Calu3 (cell line): ENCODE results near the gene FNBP1. TPM values are rescaled to one million over a fixed set of nuclear protein-coding genes. Genes with fewer than 3 reads are reported as not detected.

Experiments used
- BruUV-seq: library from RNA; stranded (reverse); fragments of 400-500 nt; replicated peaks from 2 replicates; lab custom pipeline; 2021; lab: Mats Ljungman, UMichigan
- CTCF ChIA-PET: fragments of 300-600 bp; sonication (Branson Sonifier 250); formaldehyde crosslinking; loops from one replicate; lab custom pipeline; 2022; ENCODE audit warnings: antibody characterized with exemption; lab: Charles Lee
- DNase-seq: peaks from one replicate; pipeline ENCODE4 v3.0.0; 2022
- H3K27ac Mint-ChIP-seq: one replicate; pipeline ENCODE4 v1.8.0; 2022; ENCODE audit warnings: mixed read lengths; ENCODE audit not compliant: unreplicated experiment
- H3K27me3 Mint-ChIP-seq: one replicate; pipeline ENCODE4 v1.8.0; 2022; ENCODE audit warnings: mixed read lengths; ENCODE audit not compliant: unreplicated experiment
- H3K36me3 Mint-ChIP-seq: one replicate; pipeline ENCODE4 v1.8.0; 2022; ENCODE audit warnings: mild to moderate bottlenecking, moderate library complexity, mixed read lengths; ENCODE audit not compliant: insufficient read depth, unreplicated experiment
- H3K4me1 Mint-ChIP-seq: one replicate; pipeline ENCODE4 v1.8.0; 2022; ENCODE audit warnings: mild to moderate bottlenecking, low read depth, mixed read lengths; ENCODE audit not compliant: unreplicated experiment
- H3K4me3 Mint-ChIP-seq: one replicate; pipeline ENCODE4 v1.8.0; 2022; ENCODE audit warnings: mild to moderate bottlenecking, low read depth, moderate library complexity, mixed read lengths; ENCODE audit not compliant: unreplicated experiment
- H3K9me3 Mint-ChIP-seq: one replicate; pipeline ENCODE4 v1.8.0; 2022; ENCODE audit warnings: low read depth, mixed read lengths; ENCODE audit not compliant: unreplicated experiment
- intact Hi-C: fragments of 100-400 bp; cut with micrococcal nuclease; formaldehyde crosslinking; loops from one replicate; pipeline ENCODE4 v1.10.0; 2022; ENCODE audit not compliant: unreplicated experiment
- total RNA-seq: library from RNA; stranded (reverse); gene quantifications from 2 replicates; pipeline ENCODE4 v1.2.3, GENCODE V29; 2022
- TF ChIP-seq, protein P1 (sequence below): fragments of 200-600 bp; IDR thresholded peaks from one replicate; pipeline ENCODE4 v1.8.0; 2022; ENCODE audit warnings: antibody characterized with exemption; ENCODE audit not compliant: unreplicated experiment

FNBP1 gene
- total RNA-seq, 1 experiment from 2014 or later = 9.9 TPM

DNA sequence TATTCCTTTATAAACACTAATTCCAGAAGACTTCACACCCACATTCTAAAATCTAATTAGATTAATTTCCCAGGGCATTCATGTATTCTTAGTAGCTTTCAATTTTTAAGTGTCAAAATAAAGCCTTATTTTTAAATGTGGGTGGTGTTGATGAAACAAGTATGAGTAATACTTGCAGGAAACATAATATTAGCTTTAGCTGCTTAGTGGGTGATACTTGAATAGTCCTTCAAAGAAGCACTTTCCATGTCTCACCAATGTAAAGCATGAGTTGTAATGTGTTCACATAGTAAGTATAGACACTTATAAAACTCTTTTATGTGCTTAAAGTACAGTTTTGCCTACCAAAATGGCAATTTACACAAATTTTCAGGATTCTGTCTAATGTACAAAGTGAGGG is 6.9 kb downstream of the FNBP1 start:
- CTCF ChIA-PET = no interaction called here
- no TSS peak for BruUV-seq
- intact Hi-C loops = no loop called here
- no peaks in the 10 kb centered on the region for H3K27me3 Mint-ChIP-seq
- H3K27ac Mint-ChIP-seq = no peak overlapping the region
- no peaks in the 10 kb centered on the region for H3K9me3 Mint-ChIP-seq
- TF ChIP-seq, protein P1, sequence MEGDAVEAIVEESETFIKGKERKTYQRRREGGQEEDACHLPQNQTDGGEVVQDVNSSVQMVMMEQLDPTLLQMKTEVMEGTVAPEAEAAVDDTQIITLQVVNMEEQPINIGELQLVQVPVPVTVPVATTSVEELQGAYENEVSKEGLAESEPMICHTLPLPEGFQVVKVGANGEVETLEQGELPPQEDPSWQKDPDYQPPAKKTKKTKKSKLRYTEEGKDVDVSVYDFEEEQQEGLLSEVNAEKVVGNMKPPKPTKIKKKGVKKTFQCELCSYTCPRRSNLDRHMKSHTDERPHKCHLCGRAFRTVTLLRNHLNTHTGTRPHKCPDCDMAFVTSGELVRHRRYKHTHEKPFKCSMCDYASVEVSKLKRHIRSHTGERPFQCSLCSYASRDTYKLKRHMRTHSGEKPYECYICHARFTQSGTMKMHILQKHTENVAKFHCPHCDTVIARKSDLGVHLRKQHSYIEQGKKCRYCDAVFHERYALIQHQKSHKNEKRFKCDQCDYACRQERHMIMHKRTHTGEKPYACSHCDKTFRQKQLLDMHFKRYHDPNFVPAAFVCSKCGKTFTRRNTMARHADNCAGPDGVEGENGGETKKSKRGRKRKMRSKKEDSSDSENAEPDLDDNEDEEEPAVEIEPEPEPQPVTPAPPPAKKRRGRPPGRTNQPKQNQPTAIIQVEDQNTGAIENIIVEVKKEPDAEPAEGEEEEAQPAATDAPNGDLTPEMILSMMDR = no peak
- no peak for DNase-seq
- no peaks in the 10 kb centered on the region for H3K36me3 Mint-ChIP-seq
- peaks cover 3% of the 10 kb centered on the region for H3K4me1 Mint-ChIP-seq
- no peak overlapping the region for H3K4me3 Mint-ChIP-seq

GRCh38 chr9:130034570-130034969 is 8.4 kb downstream of the FNBP1 start:
- Mint-ChIP-seq H3K27ac (no peak overlapping the region), H3K27me3 (no peaks in the 10 kb centered on the region), H3K9me3 (no peaks in the 10 kb centered on the region), H3K4me3 (no peak overlapping the region), H3K36me3 (no peaks in the 10 kb centered on the region), H3K4me1 (no peaks in the 10 kb centered on the region)
- DNase-seq = no peak
- CTCF ChIA-PET = interaction anchor here (0.6 kb wide), 1 partner anchor 65 kb away, joined by 6 read pairs; no protein-coding TSS in a partner anchor
- intact Hi-C loops = no loop called here
- no TSS peak for BruUV-seq
- TF ChIP-seq, protein P1 = no peak

- no peaks in the 10 kb centered on the region for H3K9me3 Mint-ChIP-seq
- no peak overlapping the region for H3K4me3 Mint-ChIP-seq
- CTCF ChIA-PET = no interaction called here
- H3K4me1 Mint-ChIP-seq = no peaks in the 10 kb centered on the region
- H3K27ac Mint-ChIP-seq = no peak overlapping the region
- no peaks in the 10 kb centered on the region for H3K36me3 Mint-ChIP-seq
- intact Hi-C loops = no loop called here
- DNase-seq = no peak
- TF ChIP-seq, protein P1 = no peak
- no peaks in the 10 kb centered on the region for H3K27me3 Mint-ChIP-seq
- BruUV-seq = no TSS peak
Observed at GRCh38 chr9:130030651-130031127, 12.3 kb downstream of the FNBP1 start.

DNA sequence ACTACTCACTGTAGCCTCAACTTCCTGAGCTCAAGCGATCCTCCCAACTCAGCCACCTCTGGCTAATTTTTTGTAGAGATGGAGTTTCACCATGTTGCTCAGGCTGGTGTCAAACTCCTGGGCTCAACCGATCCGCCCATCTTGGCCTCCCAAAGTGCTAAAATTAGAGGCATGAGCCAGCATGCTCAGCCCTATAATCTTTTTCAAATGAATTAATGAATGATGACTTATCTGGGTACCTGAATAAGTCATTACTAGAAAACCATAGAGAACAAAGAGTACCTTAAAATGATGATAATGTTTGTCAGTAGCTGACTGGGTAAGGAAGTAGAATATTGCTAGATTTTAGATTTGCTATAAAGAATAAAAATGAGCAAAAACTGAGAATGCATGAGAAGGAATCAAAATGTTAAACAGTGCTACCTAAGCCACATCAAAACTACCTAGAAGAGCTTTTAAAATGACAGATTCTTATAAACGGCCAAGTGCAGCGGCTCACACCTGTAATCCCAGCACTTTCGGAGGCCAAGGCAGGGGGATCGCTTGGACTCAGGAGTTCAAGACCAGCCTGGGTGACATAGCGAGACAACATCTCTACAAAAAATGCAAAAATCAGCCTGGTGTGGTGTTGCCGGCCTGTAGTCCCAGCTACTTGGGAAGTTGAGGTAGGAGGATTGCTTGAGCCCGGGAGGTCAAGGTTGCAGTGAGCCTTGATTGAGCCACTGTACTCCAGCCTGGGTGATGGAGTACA is 13.6 kb downstream of the FNBP1 start:
- TF ChIP-seq, protein P1 = no peak
- DNase-seq = no peak
- Mint-ChIP-seq H3K36me3 (no peaks in the 10 kb centered on the region), H3K27me3 (no peaks in the 10 kb centered on the region), H3K27ac (no peak overlapping the region), H3K4me1 (no peaks in the 10 kb centered on the region), H3K9me3 (no peaks in the 10 kb centered on the region), H3K4me3 (no peak overlapping the region)
- CTCF ChIA-PET = interaction anchor here (0.5 kb wide), 1 partner anchor 264 kb away, joined by 3 read pairs; no protein-coding TSS in a partner anchor
- BruUV-seq = no TSS peak
- intact Hi-C loops = no loop called here
